Glomerular visceral epithelial cell (primary cell): ENCODE measurements around the gene TJP3.

Experiments used
- DNase-seq: peaks from one replicate; pipeline ENCODE4 v3.0.0-alpha.2; 2016; ENCODE audit errors: extremely low spot score

Gene TJP3

DNA sequence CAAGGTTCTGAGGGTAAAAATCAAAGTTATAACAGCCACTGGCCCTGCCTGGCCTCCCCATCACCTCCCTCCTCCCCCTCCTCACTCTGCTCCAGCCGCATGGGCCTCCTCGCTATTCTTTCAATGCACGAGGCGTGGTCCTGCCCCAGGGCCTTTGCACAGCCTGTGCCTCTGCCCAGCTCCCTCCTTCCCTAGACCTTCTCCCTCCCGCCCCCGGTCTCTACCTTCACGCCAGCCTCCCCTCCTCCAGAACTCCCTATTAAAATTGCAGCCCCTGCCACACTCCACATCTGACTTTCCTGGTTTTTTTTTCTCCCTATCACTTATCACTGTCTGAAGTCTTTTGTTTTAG is 60.5 kb downstream of the TJP3 start:
- no peak for DNase-seq

DNA sequence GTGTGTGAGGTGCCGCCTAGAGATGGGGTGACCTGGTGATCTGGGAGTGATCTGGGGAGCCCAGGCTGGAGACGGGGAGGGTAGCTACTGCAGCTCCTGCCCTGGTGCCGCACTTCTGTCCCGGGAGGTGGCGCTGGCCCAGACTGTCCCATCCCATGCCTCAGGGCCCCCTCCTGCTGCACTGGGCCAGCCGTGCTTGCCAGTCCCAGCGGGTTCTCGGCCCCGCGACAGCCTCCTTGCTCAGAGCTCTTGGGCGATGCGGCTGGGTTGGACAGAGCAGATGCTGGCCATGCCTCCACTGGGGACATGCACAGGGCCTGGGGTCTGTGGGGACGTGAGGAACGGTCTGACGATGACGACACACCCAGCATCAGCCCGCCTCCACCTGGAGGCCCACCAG is 61.3 kb downstream of the TJP3 start:
- DNase-seq: no peak

DNA sequence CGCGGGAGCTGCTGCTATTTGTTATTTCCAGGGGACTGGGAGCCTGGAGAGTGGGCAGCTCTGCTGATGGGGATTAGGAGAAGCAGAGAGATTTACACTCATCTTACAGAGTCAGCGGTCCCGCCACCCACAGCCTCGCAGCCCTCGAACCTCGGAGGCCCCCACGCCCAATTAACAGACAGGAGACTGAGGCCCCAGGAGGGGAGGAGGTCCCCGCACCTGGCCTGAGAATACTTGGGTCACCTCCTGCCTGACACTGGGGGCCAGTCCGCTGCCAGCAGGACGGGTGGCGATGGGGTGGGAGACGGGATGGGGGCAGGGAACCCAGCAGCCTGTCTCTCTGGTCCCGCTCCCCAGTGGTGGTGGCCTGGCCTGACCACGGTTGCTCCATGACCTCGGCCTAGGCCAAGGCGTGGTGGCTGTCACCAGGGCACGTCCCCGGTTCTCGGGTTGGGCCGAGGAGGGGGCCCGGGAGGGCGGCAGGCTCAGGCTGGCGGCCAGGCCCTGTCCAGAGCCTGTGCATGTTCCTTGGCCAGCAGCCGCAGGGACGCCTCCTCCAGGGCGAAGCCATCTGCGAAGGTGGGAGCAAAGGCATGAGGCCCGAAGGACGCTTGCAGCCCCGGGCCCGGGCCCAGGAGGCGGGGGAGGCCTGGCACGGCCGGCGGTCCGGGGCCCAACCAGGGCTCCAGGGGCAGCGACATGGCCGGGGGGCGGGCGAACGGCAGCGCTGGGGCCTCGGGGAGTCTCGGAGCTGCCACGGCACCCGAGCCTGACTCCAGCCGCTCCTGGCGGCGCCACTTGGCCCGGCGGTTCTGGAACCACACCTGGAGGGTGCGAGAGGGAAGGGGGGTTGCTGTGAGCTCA is 62.2 kb downstream of the TJP3 start:
- no peak for DNase-seq

DNA sequence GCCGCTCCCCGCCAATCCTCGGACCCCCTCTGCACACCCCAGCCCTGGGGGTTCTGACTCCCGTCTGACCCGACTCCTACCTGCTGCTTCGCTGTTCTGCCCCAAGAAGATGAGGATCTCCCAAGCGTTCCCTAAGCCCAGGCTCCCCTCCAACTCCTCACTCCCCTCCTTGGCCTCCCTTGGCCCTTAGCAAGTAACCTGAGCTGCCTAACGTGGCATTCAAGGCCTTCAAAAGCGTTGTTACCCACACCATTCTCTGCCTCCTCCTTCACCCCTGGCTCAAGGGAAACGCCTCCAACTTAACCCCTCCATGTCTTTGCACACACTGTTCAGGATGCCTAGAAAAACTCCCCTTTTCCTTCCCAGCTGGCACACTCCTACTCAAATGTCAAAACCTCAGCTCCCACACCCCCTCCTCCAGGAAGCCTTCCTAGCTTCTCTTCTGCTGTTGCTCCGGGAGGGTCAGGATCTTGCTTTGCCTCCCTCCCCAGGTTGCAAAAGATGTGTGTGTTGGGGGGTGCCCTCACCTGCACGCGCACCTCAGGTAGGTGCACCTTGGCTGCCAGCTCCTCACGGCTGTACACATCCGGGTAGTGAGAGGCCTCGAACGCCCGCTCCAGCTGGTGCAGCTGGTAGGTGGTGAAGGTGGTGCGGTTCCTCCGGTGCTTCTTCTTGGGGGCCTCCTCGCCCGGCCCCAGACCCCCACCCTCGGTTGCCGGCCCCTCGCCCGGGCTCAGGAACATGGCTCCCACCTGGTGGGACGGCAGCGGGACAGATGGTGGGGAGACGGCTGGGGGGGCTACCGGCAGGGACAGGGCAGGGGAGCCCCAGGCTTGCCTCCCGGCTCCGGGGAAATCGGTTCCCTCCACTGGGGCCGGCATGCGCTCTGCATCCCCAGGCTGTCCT is 63.1 kb downstream of the TJP3 start:
- DNase-seq: no peak

DNA sequence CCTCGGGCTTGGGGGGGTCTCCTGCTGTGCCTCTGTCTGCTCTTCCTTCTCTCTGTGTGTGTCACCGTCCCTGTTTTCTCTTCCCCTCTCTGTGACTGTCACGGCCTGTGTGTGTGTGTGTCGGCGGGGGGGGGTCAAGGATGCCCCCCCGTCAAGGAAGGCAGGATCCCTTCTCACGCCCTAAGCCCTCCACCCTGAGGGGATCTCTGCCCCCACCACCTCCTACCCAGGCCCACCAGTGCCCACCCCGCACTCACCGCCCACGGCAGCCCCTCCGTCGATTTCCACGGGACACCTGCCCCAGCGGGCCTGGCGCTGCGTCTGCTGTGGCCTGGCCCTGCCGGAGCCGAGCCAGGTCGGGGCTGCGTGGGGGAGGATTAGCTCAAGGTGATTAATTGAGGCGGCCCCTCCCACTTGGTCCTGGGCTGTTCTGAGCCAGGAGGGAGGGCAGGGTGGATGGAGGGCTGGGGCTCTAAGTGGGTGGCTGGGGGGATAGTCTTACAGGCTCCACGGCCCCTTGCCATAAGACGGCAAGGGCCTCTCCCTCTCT is 63.8 kb downstream of the TJP3 start, which contains the start of gene RAX2:
Gene RAX2, minus strand, starts transcription at position 323 of the 550 bp plus-strand sequence. CDS start 486 bp downstream, outside the sequence.
- no peak for DNase-seq

DNA sequence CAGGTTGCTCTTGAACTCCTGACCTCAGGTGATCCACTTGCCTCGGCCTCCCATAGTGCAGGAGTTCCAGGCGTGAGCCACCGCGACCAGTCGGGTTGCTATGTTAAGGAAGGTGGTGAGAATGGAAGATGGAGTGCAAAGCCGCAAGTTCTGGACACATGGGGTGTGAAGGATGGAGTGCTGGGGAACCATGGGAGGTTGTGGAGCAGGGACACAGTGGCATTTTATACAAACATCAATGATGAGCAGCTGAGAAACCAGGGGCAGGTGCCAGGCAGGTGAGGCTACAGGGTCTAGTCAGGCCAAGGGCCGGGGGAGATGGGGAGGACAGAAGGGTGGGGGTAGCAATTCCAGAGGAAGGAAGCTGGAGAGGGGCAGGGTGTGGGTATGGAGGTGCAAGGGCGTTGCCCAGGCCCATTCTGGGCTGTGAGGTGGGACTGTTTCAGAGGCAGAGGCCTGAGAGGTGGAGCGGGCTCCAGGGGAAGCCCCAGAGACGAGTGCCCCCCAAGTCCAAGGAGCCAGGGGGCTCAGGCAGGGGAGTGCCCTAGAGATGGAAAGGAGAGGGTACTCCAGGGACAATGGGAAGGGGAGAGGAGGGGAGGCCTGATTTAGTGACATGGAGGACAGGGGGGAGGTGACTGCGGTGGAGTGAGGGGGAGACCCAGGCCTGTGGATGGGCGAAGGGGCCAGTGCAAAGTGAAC is 65.8 kb downstream of the TJP3 start:
- no peak for DNase-seq

DNA sequence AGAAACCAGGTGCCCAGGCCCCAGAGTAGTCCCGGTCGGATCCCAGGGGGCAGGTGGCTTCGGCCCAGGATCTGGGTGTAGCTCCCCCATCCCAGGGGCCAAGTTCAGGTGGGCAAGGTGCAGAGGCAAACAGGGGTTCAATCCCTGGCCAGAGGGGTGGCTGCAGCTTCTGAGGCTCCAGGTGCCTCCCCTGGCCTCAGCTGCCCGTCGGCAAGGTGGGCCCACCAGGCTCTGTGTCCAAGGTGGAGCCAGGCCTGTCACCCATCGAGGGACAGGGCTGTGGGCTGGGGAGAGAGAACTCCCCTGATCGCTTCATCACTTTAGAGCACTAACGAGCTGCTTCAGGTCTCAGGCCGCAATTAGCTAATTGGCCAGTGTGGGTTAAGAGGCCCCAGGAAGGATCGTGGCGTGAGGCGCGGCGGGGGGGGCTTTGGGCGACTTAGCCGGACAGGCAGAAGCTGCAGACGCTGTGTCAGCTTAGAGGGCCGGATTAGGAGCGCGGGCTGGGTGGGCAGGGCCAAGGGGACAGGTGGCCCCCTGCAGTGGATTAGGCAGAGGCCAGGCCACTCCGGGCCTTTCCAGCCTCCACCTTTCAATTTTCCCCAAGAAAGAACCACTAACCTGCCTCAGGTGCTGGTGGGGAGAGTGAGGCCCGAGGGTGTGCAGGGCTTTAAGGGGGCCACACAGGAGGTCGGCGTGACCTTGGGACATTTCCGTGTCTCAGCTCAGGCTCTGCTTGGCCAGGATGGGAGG is 66.6 kb downstream of the TJP3 start:
- DNase-seq: no peak

DNA sequence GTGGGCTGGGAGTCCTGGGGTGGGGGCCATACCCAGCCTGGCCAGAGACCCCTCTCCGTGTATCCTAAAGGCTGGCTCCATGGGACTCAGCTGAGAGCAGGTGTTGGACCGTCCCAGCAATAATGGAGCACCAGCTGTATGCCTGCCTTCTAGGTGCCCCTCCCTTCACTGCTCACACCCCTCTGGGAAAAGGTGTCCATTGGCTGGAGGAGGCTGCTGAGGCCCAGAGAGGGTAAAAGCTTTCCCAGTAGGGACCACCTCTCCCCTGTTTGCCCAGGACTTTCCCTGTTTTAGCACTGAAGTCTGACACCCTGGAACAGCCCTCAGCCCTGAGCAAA is 67.2 kb downstream of the TJP3 start:
- DNase-seq: no peak

DNA sequence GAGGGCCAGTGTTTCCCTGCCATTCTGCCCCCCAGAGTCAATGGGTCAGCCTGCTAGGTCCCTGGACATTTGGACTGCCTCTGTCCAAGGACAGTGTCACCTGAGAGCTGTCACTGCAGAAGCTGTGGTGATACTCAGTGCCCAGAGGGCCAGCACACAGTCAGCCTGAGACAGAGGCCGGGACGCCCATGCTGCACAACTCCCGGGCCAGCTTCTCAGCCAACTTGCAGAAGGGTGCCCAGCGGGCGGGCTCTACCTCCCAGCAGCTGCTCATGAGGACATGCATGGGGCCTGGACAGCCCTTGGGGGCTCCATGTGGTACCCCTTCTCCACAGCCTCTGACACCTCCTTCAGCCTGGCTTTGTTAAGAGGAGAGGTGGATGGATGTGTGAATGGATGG is 67.6 kb downstream of the TJP3 start:
- no peak for DNase-seq

DNA sequence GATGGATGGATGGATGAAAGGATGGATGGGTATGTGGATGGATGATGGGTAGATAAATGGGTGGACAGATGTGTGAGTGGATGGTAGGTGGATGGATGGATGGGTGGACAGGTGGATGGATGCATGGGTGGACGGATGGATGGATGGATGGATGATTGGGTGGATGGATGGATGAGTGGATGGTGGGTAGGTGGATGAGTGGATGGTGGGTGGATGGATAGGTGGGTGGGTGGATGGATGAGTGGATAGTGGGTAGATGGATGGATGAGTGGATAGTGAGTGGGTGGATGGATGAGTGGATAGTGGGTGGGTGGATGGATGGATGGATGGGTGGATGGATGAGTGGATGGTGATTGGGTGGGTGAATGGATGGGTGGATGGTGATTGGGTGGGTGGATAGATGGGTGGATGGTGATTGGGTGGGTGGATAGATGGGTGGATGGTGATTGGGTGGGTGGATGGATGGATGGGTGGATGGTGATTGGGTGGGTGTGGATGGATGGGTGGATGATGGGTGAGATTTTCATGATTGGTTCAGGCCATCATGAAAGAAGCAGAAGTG is 68.4 kb downstream of the TJP3 start:
- DNase-seq: no peak

DNA sequence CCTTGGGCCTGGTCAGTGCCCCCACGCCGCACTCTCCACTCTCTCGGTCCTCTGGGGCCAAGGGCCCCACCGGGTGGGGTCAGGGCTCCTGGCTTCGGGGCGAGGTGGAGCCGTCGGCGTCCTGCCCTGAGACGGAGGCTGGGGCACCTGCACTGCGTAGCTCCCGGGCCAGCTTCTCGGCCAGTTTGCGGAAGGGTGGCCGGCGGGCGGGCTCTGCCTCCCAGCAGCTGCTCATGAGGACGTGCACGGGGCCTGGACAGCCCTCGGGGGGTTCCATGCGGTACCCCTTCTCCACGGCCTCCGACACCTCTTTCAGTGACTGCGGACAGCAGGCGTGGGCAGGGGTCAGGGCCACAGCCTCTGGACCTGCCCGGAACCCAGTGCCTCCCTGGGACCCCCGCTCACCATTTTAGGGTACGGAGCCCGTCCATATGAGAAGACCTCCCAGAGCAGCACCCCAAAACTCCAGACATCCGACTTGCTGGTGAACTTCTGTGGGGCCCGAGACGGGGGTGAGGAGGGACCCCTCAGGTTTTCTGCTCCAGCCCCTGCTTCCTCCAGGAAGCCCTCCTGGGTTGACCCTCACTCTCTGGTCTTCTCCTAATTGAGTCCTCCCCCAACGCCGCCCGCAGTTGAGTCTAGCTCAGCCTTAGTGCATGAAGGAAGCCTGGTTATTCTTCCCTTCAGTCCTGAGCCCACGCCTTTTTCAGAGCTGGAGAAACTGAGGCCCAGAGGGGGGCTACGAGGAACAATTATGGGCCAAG is 70.1 kb downstream of the TJP3 start:
- DNase-seq: no peak

DNA sequence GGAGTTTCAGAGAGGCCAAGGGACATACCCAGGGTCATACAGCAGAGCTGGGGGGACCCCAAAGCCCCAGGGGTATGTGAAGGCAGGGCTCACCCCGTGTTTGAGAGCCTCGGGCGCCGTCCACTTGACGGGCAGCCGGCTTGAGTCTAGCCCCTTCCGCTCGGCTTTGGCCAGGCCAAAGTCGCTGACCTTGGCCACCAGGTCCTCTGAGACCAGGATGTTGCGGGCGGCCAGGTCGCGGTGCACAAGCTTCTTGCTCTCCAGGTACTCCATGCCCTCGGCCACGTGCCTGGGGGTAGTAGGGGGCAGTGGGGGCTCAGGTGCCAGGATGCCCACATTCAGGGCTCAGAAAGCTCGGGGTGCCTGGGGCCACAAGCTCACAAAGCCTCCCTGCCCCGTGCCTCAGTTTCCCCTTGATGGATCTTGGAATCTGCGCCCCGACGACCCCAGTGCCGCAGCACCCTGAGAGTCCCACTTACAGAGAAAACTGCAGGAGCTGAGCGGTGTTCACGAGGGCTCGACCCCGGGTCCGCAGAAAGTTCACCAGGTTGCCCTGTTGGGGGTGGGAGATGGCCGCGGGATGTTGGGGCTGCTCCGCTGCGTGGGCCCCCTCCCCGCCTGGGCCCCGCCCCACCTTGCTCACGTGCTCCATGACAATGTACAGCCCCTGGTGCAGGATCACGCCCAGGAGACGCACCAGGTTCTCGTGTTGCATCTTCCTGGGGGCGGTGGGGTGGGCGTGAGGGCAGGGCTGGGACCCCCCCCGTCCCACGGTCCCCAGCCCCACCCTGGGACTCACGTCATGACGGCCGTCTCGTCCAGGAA is 70.9 kb downstream of the TJP3 start:
- no peak for DNase-seq

DNA sequence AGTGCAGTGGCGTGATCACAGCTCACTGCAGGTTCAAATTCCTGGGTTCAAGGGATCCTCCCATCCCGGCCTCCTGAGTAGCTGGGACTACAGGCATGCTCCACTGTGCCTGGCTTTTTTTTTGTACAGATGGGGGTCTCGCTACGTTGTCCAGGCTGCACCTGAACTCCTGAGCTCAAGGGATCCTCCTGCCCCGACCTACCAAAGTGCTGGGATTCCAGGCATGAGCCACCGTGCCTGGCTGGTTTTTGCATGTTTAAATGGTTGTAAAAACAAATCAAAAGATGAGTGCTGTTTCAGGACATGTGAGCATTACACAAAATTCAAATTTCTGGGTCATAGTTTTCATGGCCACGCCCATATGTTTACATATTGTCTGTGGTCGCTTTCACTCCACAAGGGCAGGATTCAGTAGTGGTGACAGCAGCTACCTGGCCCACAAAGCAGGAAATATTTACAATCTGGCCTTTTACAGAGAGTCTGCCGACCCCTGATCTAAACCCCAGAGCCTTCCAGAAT is 72.7 kb downstream of the TJP3 start:
- no peak for DNase-seq

DNA sequence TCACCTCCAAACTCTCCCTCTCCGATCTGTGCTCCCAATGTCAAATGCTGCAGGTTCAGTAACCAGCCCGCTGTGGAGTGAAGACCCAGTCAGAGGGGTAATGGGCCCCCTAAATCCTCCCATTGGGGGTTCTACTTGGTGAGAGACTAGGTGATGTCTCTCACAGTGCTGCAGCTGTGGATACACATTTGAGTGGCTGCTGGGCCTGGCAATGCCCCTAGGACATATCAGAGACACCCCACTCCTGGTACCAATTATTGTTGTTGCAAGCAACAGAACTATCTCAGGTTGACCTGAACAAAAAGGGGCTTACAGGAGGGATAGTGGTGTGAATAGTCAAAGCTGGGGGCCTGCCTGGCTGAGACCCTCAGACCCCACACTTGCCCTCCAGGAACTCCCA is 73.4 kb downstream of the TJP3 start:
- no peak for DNase-seq

DNA sequence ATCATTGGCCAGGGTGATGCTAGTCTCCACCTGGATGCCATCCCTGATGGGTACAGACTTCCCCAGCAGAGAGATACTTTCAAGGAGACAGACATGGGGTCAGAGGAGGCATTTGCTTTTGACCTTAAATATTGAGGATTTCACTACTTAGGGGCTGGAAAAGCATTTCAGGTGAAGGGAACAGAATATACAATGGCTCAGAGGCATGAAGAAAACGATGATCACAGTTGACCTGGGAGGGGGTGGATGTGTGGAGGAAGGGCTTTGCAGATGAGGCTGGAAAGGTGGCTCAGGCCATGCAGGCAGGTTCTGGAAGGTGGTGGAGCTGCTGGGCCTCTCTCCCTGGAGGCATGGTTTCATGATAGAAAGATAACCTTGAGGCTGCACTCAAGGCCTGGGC is 74.1 kb downstream of the TJP3 start:
- no peak for DNase-seq

DNA sequence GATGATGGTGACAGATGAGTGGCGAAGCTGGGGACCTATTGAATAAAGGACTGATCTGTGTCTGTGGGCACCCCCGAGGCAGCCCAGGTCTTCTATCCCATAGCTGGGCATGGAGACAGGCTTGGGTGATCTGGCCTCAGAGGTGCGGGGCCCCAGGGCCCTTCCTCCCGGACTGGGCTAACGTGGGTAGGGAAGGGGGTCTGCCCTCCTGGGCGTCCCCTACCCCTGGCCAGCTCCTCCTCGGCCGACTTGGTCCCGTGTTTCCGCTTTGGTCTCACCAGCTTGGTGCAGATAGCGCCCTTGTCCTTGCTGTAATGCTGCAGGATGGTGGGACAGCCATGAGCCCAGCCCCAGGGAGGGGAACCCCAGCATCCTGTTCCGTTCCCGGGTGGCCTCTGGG is 74.7 kb downstream of the TJP3 start:
- no peak for DNase-seq

DNA sequence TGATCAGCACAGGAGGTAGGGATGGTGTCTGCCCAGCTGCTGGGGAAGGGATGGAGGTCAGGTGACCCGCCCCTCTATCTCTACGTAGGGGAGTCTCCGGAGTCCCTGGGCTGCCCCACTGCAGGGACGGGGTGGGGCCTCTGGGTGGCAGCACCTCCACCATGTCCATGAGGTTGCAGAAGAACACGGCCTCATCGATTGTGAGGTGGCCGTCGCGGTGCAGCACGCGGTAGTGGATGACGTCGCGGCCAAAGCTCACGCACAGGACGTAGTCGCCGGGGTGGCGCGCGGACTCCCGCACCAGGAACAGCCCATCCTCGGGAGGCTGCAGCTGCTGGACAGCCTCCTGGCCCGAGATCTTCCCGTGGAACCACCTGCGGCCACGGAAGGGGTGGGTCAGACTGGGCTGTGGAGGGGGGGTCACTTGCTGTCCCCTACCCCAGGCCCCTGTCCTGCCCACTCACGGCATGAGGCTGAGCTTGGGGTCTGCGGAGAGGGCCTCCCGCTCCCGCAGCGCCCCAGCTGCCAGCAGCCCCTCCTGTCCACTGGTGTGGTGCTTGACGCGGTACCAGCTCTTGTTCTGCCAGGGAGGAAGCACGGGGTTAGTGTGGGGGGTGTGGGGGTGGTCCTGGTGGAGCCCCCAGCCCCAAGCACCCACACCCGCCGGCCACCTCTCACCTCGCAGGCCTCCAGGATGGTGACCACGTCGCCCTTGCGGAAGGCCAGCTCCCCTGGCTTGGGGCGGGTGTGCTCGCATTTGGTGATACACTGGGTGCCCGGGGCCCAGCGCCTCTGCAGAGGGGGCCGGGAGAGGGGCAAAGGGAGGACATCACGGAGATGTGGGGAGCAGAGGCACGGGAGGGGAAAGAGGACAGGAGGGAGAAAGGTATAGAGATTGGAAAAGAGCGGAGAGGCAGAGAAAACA is 75.7 kb downstream of the TJP3 start:
- DNase-seq: no peak
